ENCODE results near the gene SFXN4. TPM values are rescaled to one million over a fixed set of nuclear protein-coding genes. Genes with fewer than 3 reads are reported as not detected.
A peak's percentile ranks its signal among the peaks of the same experiment; 100 is the strongest.

Gene SFXN4
- total RNA-seq, 3 donors from 2014 or later (not counting 1 experiment from before 2014, with no cell fraction given), result 5.5 to 13.7 (median 8.1) TPM

DNA sequence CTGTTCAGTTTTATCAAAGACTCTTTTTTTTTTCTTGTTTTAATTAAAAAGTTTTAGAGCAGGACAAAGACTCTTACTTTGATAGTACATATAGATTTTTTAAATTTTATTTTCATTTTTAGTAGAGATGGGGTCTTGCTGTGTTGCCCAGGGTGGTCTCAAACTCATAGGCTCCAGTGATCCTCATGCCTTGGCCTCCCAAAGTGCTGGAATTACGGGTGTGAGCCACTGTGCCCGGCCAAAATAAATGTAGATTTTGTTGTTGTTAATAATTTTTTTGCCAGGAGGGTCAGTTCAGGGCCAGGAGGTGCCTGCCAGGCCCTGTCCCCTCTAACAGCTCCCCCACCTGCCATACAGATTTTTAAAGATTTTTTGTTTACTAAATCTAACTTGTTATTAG, 44.6 kb downstream of the SFXN4 start:
- no peaks in the 10 kb centered on the region for H3K27me3 Mint-ChIP-seq (ENCODE audit: low read depth in 2 of 2)
- peak overlapping the region; percentile 64 for H3K27ac ChIP-seq (ENCODE audit: low read length)
- H3K9me3 Mint-ChIP-seq, result no peaks in the 10 kb centered on the region
- no peak overlapping the region for H3K4me3 ChIP-seq (ENCODE audit: low read length)
- intact Hi-C loops (cut with micrococcal nuclease), result loop anchor here (1.0 to 5.0 kb wide), 2 partner anchors 39 to 44 kb away; partner anchors contain the start of genes EIF3A and SFXN4
- TF ChIP-seq, protein P1, sequence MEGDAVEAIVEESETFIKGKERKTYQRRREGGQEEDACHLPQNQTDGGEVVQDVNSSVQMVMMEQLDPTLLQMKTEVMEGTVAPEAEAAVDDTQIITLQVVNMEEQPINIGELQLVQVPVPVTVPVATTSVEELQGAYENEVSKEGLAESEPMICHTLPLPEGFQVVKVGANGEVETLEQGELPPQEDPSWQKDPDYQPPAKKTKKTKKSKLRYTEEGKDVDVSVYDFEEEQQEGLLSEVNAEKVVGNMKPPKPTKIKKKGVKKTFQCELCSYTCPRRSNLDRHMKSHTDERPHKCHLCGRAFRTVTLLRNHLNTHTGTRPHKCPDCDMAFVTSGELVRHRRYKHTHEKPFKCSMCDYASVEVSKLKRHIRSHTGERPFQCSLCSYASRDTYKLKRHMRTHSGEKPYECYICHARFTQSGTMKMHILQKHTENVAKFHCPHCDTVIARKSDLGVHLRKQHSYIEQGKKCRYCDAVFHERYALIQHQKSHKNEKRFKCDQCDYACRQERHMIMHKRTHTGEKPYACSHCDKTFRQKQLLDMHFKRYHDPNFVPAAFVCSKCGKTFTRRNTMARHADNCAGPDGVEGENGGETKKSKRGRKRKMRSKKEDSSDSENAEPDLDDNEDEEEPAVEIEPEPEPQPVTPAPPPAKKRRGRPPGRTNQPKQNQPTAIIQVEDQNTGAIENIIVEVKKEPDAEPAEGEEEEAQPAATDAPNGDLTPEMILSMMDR (IDR thresholded peaks at IDR 0.05), result no peak
- WGBS (ENCODE audit: insufficient coverage), result 100% methylated on average over 2 of the region's 2 CpGs
- H3K4me3 Mint-ChIP-seq, result no peak overlapping the region
- no peaks in the 10 kb centered on the region for H3K27me3 ChIP-seq (ENCODE audit: control insufficient read depth, insufficient read depth, low read length)
- peaks cover 17% of the 10 kb centered on the region for H3K4me1 ChIP-seq (ENCODE audit: control insufficient read depth, insufficient read depth, low read length)
- DNase-seq, result no peak
- peak overlapping the region; percentile 79 to 82 for H3K27ac Mint-ChIP-seq
- H3K36me3 Mint-ChIP-seq, result peaks cover 3% of the 10 kb centered on the region
- no peaks in the 10 kb centered on the region for H3K9me3 ChIP-seq (ENCODE audit: control insufficient read depth, insufficient read depth, low read length)
- H3K36me3 ChIP-seq (ENCODE audit: control insufficient read depth, insufficient read depth, low read length), result peaks cover 42% of the 10 kb centered on the region
- peaks cover 7% of the 10 kb centered on the region in 2 donors for H3K4me1 Mint-ChIP-seq
- ATAC-seq, result no peak

DNA sequence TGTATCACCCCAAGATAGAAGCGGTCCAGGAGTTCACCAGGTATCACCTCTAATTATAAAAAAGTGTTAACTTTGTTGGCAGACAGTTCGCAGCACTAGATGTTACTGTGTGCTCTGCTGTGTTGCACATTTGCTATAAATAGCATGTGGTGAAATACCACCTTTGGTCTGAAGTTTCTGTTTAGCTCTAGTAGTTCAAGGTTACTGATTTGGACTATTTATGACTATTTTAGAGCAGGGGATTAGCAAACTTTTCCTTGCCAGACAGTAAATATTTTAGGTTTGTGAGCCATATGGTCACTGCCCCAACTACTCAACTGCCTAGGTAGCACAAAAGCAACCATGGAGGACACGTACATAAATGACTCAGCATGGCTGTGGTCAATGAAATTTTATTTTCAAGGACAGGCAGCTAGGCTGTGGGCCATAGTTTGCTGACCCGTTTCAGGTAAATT, 45.1 kb downstream of the SFXN4 start:
- Mint-ChIP-seq H3K9me3 (no peaks in the 10 kb centered on the region), H3K27me3 (ENCODE audit: low read depth in 2 of 2) (no peaks in the 10 kb centered on the region), H3K4me3 (no peak overlapping the region), H3K27ac (peak overlapping the region; percentile 79 to 82), H3K4me1 (peaks cover 7% of the 10 kb centered on the region in 2 donors), H3K36me3 (no peaks in the 10 kb centered on the region)
- H3K4me3 ChIP-seq (ENCODE audit: low read length), result no peak overlapping the region
- WGBS (ENCODE audit: insufficient coverage), result 18% methylated on average over 3 of the region's 4 CpGs
- intact Hi-C loops (cut with micrococcal nuclease), result loop anchor here (1.0 to 5.0 kb wide), 2 partner anchors 38 to 45 kb away; partner anchors contain the start of genes EIF3A and SFXN4
- H3K4me1 ChIP-seq (ENCODE audit: control insufficient read depth, insufficient read depth, low read length), result peaks cover 17% of the 10 kb centered on the region
- peak overlapping the region; percentile 64 for H3K27ac ChIP-seq (ENCODE audit: low read length)
- H3K27me3 ChIP-seq (ENCODE audit: control insufficient read depth, insufficient read depth, low read length), result no peaks in the 10 kb centered on the region
- TF ChIP-seq, protein P1 (IDR thresholded peaks at IDR 0.05), result no peak
- no peaks in the 10 kb centered on the region for H3K9me3 ChIP-seq (ENCODE audit: control insufficient read depth, insufficient read depth, low read length)
- H3K36me3 ChIP-seq (ENCODE audit: control insufficient read depth, insufficient read depth, low read length), result peaks cover 43% of the 10 kb centered on the region
- DNase-seq (peak in 1 of 2 donors; percentile 63), ATAC-seq (peak; percentile 88 to 97 (median 96))

DNA sequence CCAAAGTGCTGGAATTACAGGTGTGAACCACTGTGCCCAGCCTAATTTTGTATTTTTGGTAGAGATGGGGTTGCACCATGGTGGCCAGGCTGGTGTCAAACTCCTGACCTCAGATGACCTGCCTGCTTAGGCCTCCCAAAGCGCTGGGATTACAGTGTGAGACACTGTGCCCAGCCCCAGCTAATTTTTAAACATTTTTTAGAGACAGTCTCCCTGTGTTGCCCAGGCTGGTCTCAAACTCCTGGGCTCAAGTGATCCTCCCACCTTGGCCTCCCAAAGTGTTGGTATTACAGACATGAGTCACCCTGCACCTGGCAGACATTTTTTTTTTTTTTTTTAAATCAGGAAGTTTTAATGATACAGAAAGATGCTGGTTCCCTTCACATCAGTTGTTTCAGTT, 46.1 kb downstream of the SFXN4 start:
- TF ChIP-seq, protein P1 (IDR thresholded peaks at IDR 0.05), result no peak
- Mint-ChIP-seq H3K27ac (peak overlapping the region in 1 of 2 donors; percentile 79), H3K9me3 (no peaks in the 10 kb centered on the region), H3K4me3 (no peak overlapping the region), H3K4me1 (peaks cover 7% of the 10 kb centered on the region in 2 donors), H3K27me3 (ENCODE audit: low read depth in 2 of 2) (no peaks in the 10 kb centered on the region), H3K36me3 (no peaks in the 10 kb centered on the region)
- Histone ChIP-seq H3K4me1 (ENCODE audit: control insufficient read depth, insufficient read depth, low read length) (peaks cover 17% of the 10 kb centered on the region), H3K4me3 (ENCODE audit: low read length) (no peak overlapping the region), H3K27ac (ENCODE audit: low read length) (peak overlapping the region; percentile 2), H3K27me3 (ENCODE audit: control insufficient read depth, insufficient read depth, low read length) (no peaks in the 10 kb centered on the region), H3K9me3 (ENCODE audit: control insufficient read depth, insufficient read depth, low read length) (no peaks in the 10 kb centered on the region), H3K36me3 (ENCODE audit: control insufficient read depth, insufficient read depth, low read length) (peaks cover 40% of the 10 kb centered on the region)
- no peak for DNase-seq
- no peak for ATAC-seq
- whole genome bisulfite sequencing (ENCODE audit: insufficient coverage), result 100% methylated on average over 1 of the region's 1 CpG
- intact Hi-C loops (cut with micrococcal nuclease), result no loop called here

DNA sequence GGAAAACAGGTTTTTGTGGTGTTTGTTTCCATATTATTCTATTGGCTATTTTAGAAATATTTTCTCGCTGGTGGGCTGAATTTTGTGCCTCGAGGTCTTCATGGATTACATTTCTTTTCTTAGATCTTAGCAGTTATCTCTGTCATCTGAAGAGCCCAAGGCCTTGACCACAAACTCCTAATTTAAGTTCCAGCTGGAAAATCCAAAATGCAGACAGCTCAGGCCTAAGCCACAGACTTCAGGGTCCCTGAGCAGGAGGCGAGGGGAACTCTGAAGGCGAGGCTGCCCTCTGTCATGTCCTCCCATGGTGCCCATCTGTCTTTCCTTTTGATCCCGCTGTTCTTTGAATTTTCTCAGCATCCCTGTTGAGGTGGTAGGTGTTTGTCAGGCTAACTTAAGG, 47.3 kb downstream of the SFXN4 start:
- intact Hi-C loops (cut with micrococcal nuclease), result no loop called here
- TF ChIP-seq, protein P1 (IDR thresholded peaks at IDR 0.05), result no peak
- Histone ChIP-seq H3K36me3 (ENCODE audit: control insufficient read depth, insufficient read depth, low read length) (peaks cover 44% of the 10 kb centered on the region), H3K4me1 (ENCODE audit: control insufficient read depth, insufficient read depth, low read length) (peaks cover 17% of the 10 kb centered on the region), H3K27ac (ENCODE audit: low read length) (no peak overlapping the region), H3K9me3 (ENCODE audit: control insufficient read depth, insufficient read depth, low read length) (no peaks in the 10 kb centered on the region), H3K27me3 (ENCODE audit: control insufficient read depth, insufficient read depth, low read length) (no peaks in the 10 kb centered on the region), H3K4me3 (ENCODE audit: low read length) (no peak overlapping the region)
- peaks cover 7% of the 10 kb centered on the region in 2 donors for H3K4me1 Mint-ChIP-seq
- ATAC-seq, result no peak
- WGBS (ENCODE audit: insufficient coverage), result 96% methylated on average over 5 of the region's 5 CpGs
- H3K27ac Mint-ChIP-seq, result no peak overlapping the region
- no peak for DNase-seq
- no peaks in the 10 kb centered on the region for H3K36me3 Mint-ChIP-seq
- no peaks in the 10 kb centered on the region for H3K27me3 Mint-ChIP-seq (ENCODE audit: low read depth in 2 of 2)
- no peaks in the 10 kb centered on the region for H3K9me3 Mint-ChIP-seq
- H3K4me3 Mint-ChIP-seq, result no peak overlapping the region
